DMS114 treated with DMSO at 0.1 percent for 48 hours (cell line): ENCODE data around the gene COL21A1.

ENCODE experiments used
- DNase-seq: peaks from one replicate; lab custom pipeline; 2025; ENCODE audit not compliant: unreplicated experiment; lab: John Stamatoyannopoulos, UW

Gene COL21A1

GRCh38 chr6:56140090-56140489, 107.3 kb downstream of the COL21A1 start:
- DNase-seq, result no peak

GRCh38 chr6:56115715-56116114, 131.7 kb downstream of the COL21A1 start:
- DNase-seq, result no peak

- no peak for DNase-seq
Observed at GRCh38 chr6:56109149-56109548, 138.2 kb downstream of the COL21A1 start.

DNA sequence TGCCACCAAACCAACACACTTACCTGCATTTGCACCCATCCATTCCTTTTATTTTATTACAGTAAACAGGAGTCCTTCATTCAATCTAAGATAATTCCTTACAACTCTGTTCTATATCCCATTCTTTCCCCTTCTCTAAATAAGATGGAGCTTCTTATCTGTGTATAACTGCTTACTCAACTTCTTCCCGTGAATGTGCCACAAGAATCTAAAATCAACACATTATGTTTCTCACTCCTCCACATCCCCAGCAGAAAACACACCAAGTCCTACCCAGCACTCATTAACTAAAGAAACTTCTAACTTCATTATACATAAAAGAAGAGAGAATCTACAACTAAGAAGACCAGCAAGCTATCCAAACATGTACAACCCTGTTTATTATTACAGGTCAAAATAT, 141.1 kb downstream of the COL21A1 start:
- no peak for DNase-seq

DNA sequence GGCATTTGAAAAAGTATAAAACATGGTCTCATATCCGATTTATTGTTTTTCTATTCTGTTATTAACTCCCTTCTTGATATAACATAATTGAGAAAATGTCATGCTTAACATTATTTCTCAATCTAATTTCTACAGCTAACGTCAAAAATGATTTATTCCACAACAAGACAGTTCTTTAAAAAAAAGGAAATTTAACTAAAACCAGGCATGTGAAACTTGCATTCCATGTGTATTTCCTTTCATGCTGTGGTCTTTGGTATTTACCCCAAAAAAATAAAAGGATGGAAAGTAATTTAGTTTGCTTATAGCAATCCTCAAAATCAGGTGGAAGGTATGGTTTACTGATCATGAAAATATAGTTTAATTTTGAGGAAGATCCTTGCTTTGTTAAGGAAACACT, 142.8 kb downstream of the COL21A1 start:
- no peak for DNase-seq

GRCh38 chr6:56102216-56102615, 145.2 kb downstream of the COL21A1 start:
- DNase-seq, result no peak

DNA sequence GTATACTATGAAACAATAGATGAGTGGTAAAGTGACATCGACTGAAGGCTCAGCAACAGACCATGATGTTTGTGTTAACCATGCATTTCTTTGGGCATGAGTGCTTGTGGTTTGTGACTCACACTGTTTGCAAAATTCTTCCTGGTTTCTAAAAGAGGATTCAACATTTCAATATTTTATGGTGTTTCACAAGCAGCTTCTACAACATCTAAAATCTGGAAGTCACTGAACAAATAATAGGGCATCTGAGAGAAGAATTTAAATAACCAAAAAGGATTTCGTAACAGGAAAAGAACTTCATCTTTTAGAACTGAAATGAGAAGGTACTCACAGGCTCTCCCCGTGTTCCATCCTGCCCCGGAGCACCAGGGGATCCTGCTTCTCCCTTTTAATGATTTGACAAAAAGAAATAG, 146.2 kb downstream of the COL21A1 start:
- DNase-seq, result no peak

DNA sequence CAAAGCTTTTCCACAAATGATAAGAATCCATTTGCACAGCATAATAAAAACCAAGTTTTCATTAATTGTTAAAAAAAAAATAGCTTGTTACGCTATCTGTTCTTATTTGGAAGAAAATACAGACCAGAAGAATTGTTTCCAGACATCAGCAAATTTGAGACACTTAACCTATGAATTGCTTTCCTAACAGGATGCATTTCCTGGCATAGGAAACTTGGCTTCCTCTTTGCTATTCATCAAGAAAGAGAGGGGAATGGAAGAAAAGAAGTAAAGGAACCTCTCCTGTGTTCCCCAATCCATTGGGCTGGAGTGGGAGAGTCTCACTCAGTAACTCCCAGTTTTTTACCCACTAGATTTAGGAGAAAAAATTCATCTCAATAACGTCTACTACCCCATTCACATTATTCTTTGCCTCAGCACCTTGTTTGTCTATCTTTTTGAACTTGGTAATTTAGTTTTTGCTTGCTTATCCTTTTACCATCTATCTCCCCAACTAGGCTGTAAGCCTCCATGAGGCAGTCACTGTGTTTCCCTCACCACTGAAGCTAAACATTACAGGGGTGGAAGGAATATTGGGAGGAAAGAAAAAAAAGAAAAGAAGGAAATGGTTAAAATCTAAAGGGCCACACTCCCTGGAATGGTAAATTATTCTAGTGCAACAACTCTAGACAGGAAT, 150.3 kb downstream of the COL21A1 start:
- DNase-seq, result no peak

DNA sequence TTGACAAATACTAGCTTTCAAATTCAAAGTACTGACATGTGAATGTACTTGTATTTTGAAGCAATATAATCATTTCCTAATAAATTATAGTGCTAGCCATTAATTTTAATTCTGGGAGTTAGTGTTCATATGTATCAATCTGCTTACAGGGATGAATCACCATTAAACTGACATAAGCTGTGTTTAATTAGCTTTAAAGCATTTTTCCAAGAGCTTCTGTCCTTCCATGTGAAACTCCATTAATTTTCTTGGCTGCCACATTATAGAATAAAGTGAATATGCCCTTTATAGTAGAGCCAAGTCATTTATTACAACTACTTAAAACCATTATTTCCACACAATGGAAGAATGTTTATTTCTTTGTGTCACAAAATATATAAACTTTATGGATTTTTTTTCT, 150.8 kb downstream of the COL21A1 start:
- no peak for DNase-seq

DNA sequence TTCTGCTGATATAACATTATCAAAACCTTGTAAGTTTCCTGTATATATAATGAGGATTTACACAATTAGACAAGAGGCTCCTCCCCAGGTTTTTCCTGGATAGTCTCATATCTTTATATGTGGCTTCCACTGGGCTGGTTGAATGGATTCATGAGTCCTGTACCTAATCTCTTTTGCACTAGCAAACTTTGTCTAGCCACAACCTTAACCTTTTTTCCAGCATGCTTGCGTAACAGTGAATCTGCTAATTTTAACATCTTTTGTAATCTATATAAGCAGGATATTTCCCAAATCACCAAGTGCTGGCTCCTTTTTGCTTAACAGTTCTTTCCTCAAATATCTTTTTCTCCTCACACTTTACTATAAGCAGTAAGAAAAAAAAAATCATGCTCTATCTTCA, 153.6 kb downstream of the COL21A1 start:
- no peak for DNase-seq

DNA sequence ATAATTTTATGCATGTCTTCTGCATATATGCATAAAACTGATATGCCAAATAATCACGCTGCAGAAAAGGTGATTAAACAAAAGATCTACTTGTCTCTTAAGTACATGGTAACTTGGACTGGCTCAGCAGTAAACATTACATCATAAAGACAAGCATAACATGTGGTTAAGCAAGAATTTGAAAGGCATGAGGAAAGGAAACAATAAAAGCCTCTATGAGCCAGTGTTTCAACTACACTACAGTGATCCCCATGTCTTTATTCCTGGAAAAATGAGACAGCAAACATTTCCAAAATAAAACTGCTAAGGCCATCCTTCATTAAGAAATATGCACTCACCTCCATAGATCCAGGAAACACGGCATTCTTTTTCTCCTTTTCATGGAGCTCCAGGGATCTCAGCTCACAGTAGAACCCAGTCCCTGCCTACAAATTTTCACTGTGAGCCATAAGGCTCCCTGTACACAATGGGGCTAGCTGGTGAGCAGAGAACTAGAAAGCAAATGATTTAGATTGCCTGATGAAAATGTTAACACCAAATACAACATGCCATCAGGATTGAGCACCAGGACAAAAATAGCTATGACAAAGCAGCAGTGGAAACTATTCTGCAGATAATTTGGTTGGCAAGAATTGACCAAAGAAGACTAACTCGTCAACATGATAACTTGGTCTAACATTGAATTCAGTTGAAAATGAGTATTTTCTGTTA, 156.1 kb downstream of the COL21A1 start:
- no peak for DNase-seq

- DNase-seq, result no peak
Observed at GRCh38 chr6:56088641-56089040, 158.7 kb downstream of the COL21A1 start.

- no peak for DNase-seq
Observed at GRCh38 chr6:56087421-56087820, 160.0 kb downstream of the COL21A1 start.

DNA sequence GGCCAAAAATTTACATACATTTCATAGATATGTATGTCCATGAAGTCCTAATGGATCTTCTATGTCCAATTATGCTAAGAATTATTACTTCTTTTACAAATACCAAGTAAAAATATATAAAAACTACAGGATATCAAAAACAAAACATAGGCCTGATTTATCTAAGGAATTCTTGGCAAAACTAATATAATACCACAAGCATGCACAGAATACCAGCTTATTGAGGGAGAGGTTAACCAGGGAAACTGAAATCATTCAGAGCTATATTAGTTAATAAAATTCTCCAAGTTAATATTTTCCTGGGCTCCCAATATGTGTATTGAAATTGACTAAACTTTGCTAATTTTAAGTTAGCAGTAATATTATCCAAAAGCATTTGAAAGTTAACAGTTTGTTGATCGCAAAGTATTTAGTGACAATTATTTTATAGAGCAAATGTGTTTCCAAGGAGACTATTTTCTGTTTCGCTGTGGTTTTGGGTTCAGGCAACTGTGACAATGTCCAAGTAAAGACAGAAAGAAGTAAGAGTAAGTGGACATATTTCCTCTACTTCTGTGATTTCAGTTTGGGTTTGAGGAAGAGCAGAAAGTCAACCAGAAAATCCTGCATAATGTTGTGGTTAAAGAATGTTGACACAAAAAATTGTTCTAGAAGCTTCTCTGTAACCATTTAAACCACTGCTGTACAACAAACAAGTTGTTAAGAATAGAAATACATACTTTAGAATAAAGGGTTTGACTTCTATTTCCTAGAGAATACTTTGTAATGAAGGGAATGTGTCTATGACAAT, 167.4 kb downstream of the COL21A1 start:
- no peak for DNase-seq

GRCh38 chr6:56076033-56076432, 171.3 kb downstream of the COL21A1 start:
- DNase-seq, result no peak

DNA sequence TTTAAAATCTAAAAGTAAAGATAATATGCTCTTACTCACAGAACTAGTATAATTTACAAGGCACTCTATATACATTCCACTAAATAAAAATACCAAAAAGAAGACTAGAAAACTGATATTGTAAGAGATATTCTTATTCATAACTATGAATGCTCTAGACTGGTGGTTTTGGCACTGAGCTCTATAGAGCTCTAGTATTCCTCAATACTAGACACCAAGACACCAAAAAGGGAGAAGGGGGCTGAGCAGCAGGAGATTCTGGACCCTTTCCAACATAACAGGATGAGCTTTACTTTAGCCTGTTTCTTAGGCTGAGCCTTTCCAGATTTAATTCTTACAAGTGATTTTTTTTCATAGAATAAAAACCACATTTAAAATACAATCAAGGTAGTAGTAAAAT, 173.6 kb downstream of the COL21A1 start:
- no peak for DNase-seq

- DNase-seq, result no peak
Observed at GRCh38 chr6:56073315-56073714, 174.1 kb downstream of the COL21A1 start.

DNA sequence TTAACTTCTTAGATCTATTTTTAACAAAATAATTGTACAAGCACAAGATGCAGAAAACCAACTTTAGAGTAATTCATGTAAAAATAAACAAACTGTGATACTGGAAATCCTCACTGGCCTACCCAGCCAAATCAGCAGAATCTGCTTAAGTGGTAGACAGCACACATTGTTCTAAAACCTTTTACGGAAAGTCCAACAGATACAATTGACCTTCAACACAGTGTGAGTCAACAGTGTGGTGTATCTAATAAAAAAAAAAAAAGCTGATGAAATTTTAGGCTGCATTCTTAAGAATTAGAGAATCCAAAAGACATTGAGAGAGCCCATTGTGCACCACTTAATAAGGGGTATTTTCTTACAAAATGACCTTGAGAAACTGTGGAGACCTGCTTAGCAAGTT, 174.5 kb downstream of the COL21A1 start:
- no peak for DNase-seq

- no peak for DNase-seq
Observed at GRCh38 chr6:56065408-56065807, 182.0 kb downstream of the COL21A1 start.

- no peak for DNase-seq
Observed at GRCh38 chr6:56062836-56063235, 184.5 kb downstream of the COL21A1 start.

- no peak for DNase-seq
Observed at GRCh38 chr6:56058636-56059035, 188.7 kb downstream of the COL21A1 start.

- DNase-seq, result no peak
Observed at GRCh38 chr6:56055081-56055704, 192.2 kb downstream of the COL21A1 start.
